ENCODE data around the gene RGS6.

RGS6 gene

DNA sequence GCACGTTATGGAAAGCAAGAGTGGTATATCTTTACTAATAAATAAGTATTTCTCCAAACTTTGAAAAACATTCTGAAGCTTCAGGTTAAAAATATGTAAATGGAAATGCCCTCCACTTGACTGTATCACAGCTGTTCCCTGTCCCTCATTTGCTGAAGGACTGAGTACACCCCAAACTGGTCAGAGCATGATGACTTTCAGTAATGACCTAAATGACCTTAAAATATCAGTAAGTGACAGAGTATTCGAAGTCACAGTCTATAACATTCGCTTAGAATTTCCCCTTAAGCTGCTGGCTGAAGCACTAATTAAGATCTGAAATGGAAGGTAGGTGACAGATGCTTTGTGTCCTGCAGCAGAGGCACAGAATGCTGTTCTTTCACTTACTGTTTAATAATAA lies 191.5 kb downstream of the RGS6 start:
- Mint-ChIP-seq H3K4me3 (no peak overlapping the region), H3K27me3 (peaks cover 8% of the 10 kb centered on the region), H3K27ac (no peak overlapping the region), H3K4me1 (no peaks in the 10 kb centered on the region), H3K9me3 (no peaks in the 10 kb centered on the region), H3K36me3 (no peaks in the 10 kb centered on the region)

DNA sequence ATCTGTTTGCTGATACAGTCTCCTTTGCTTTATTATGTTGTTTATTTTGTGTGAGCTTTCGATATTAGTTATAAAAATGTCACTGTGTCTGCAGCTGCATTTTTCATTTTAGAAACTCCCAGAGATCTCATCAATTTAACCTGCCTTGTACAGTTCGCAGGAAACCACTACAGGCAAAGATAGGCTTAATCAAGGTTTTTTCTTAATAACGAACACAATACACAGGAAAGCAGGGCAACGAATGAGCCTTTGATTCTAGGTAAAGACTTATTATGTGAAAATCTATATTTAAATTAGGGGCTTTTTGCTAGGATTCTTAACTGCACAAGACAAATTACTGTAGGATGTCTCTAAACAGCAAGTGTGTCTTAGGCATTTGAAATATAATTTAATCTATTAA lies 191.9 kb downstream of the RGS6 start:
- no peaks in the 10 kb centered on the region for H3K9me3 Mint-ChIP-seq
- no peak overlapping the region for H3K27ac Mint-ChIP-seq
- H3K36me3 Mint-ChIP-seq: no peaks in the 10 kb centered on the region
- H3K4me1 Mint-ChIP-seq: no peaks in the 10 kb centered on the region
- H3K4me3 Mint-ChIP-seq: no peak overlapping the region
- H3K27me3 Mint-ChIP-seq: peaks cover 8% of the 10 kb centered on the region

DNA sequence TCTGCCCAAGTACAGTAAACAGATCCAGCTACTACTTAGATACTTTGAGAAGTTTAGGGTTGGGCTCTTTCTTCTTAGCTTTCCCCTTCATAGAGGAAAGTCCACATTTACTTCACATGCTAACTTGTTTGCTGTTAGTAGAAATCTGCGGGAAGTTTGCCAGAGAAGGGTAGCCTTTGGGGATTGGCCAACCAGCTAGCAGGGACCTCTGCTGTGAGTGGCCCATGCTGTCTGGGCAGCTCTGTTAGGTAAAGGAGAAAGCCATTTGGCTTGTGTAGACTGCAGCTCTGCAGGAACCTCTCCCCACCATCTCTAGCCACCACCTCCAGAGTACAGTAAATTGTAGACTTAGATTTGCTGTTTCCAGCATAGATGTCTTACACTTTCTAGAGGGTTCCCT lies 193.9 kb downstream of the RGS6 start:
- peaks cover 13% of the 10 kb centered on the region for H3K27me3 Mint-ChIP-seq

DNA sequence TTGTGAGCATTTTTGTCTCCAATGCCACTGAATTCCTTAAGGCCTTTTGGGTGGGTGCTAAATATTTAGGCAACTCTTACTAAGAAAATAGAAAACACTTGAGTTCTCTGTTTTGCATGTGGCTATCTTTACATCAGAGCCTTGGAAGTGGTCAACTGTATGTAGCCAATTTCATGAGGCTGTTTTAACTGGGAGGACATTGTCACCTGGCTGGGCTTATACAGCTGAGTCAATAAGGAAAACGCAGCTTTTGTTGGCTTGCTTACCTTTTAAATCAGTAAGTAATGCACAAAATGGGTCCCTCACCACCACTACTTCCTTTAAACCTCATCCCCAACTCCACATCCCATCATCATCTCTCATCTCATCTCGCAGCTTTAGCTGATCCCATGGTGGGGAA lies 194.3 kb downstream of the RGS6 start:
- H3K4me3 Mint-ChIP-seq: no peak overlapping the region
- H3K36me3 Mint-ChIP-seq: no peaks in the 10 kb centered on the region
- H3K27ac Mint-ChIP-seq: no peak overlapping the region
- H3K9me3 Mint-ChIP-seq: no peaks in the 10 kb centered on the region
- H3K4me1 Mint-ChIP-seq: no peaks in the 10 kb centered on the region
- peaks cover 13% of the 10 kb centered on the region for H3K27me3 Mint-ChIP-seq

More for the DNA sequence above, 193.9 kb downstream of the RGS6 start:
- Mint-ChIP-seq H3K4me3 (no peak overlapping the region), H3K4me1 (no peaks in the 10 kb centered on the region), H3K36me3 (no peaks in the 10 kb centered on the region), H3K27ac (no peak overlapping the region), H3K9me3 (no peaks in the 10 kb centered on the region)

DNA sequence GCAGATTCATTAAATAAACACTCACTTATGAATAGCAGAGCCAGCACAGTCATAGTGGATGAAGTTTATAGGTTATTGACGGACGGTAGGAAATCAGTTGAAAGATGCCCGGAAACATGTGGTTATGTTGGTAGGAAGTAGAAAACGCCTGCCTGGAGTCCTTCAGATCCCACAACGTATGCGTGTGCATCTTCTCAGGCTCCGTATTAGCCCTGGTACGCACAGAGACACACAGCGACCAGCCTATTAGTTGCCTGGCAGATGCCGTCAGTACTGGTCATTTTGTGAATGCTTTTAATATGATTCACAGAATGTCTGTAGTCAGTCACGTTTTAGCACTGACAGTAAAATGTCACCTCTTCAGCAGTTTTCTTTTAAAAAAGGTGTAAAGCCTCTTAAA lies 196.4 kb downstream of the RGS6 start:
- Mint-ChIP-seq H3K9me3 (no peaks in the 10 kb centered on the region), H3K4me3 (no peak overlapping the region), H3K27ac (no peak overlapping the region), H3K27me3 (peaks cover 19% of the 10 kb centered on the region), H3K36me3 (no peaks in the 10 kb centered on the region), H3K4me1 (no peaks in the 10 kb centered on the region)

DNA sequence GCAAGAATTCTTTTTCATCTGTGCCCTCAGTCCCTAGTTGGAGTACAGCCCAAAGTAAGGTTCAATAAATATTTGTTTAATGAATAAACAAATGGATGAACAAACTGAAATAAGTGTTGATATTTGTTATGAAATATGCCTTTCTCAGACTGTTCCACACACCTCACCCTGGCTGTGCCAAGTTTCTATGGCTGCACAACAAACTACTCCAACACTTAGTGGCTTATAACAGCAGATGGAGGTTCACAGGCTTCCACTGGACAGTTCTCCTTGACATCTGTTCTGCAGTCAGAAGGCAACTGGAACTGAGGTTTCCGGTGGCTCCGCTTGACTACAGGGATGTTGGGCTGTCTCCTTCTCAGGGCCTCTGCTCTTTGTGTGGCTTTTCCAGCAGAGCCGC lies 197.1 kb downstream of the RGS6 start:
- Mint-ChIP-seq H3K4me1 (no peaks in the 10 kb centered on the region), H3K9me3 (no peaks in the 10 kb centered on the region), H3K4me3 (no peak overlapping the region), H3K27ac (no peak overlapping the region), H3K36me3 (no peaks in the 10 kb centered on the region), H3K27me3 (peaks cover 18% of the 10 kb centered on the region)

DNA sequence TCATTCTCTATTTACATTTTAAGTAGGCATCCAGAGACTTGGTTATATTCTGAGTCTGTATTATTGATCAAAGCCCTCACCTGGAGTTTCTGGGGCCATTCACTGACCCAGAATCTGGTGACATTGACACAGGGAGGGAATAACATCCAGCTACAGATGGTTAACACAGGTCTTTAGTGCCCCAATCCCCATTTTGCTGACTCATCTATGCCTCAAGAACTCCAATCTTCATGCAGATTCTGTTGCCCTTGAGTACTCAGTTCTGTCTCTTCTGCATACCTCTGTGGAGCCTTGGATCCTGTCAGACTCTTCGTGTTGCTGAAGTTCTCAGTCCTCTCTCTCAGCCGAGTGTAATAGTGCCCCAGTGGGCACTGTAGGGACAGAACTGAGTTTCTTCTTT lies 208.9 kb downstream of the RGS6 start:
- peaks cover 15% of the 10 kb centered on the region for H3K27me3 Mint-ChIP-seq
- no peaks in the 10 kb centered on the region for H3K9me3 Mint-ChIP-seq
- no peak overlapping the region for H3K27ac Mint-ChIP-seq
- no peak overlapping the region for H3K4me3 Mint-ChIP-seq
- no peaks in the 10 kb centered on the region for H3K36me3 Mint-ChIP-seq
- no peaks in the 10 kb centered on the region for H3K4me1 Mint-ChIP-seq

DNA sequence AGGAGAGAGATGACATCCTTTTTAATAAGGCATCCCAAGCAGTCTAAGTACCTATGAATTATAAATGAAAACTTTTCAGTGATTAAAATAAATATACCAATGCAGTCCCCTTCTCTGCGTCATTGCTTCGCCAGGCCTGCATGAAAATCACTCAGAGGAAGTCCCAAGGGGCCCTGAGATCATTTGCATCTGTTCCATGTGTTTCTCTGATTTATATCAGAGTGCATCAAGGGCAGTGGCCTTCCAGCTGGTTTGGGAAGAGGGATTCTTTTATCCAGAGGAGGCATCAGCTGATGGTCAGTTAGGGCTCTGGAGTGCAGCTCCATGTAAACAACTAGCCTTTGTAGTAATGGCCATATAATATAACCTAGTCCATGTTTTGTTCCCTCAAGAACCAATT lies 210.1 kb downstream of the RGS6 start:
- Mint-ChIP-seq H3K4me3 (no peak overlapping the region), H3K4me1 (no peaks in the 10 kb centered on the region), H3K27me3 (peaks cover 8% of the 10 kb centered on the region), H3K36me3 (no peaks in the 10 kb centered on the region), H3K27ac (no peak overlapping the region), H3K9me3 (no peaks in the 10 kb centered on the region)

DNA sequence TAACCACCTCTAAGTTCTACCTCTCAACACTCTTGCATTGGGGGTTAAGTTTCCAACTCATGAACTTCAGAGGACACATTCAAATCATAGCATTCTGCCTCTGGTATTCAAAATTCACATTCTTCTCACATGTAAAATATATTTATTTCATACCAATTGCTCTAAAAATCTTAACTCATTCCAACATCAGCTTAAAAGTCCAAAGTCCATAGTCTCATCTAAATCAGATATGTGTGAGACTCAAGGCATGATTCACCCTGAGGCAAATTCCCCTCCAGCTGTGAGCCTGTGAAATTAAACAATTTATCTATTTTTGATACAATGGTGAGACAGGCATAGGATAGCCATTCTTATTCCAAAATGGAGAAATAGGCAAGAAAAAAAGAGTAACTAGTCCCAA lies 214.0 kb downstream of the RGS6 start:
- no peaks in the 10 kb centered on the region for H3K4me1 Mint-ChIP-seq
- no peak overlapping the region for H3K27ac Mint-ChIP-seq
- H3K4me3 Mint-ChIP-seq: no peak overlapping the region
- peaks cover 9% of the 10 kb centered on the region for H3K27me3 Mint-ChIP-seq
- no peaks in the 10 kb centered on the region for H3K36me3 Mint-ChIP-seq
- no peaks in the 10 kb centered on the region for H3K9me3 Mint-ChIP-seq

DNA sequence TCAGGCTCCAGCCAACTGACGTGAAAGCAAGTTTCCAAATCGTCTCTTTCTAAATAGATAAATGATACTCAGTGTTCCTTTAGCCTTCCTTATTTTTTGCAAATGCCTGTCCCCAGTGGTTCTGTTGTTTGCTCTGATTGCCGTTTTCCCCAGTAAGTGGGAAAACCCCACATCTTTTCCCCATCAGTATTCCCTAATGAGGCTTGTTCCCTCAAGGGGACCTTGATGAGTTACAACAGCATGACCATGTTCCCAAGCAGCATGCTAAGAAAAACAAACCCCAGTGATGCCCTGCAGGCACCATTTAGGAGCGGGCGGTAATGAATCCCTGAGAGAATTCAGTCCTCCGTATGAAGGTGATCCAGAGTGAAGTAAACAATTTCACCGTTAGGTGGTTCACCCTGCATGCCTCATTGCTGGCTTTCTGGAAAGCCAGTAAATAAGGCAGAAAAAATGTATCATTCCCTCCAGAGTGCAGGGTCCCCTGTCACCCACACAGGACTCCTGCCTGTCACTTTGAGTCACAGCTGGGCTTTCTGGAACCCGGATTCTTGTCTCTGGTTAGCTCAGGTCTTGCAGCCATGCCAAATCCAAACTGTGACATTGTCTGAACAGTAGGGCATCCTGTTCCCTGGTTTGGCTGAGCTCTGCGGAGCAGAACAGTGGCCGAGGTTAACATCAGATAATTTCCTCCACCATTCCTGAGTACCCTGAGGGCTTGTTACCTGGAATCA lies 222.6 kb downstream of the RGS6 start:
- H3K27me3 Mint-ChIP-seq: peaks cover 9% of the 10 kb centered on the region

DNA sequence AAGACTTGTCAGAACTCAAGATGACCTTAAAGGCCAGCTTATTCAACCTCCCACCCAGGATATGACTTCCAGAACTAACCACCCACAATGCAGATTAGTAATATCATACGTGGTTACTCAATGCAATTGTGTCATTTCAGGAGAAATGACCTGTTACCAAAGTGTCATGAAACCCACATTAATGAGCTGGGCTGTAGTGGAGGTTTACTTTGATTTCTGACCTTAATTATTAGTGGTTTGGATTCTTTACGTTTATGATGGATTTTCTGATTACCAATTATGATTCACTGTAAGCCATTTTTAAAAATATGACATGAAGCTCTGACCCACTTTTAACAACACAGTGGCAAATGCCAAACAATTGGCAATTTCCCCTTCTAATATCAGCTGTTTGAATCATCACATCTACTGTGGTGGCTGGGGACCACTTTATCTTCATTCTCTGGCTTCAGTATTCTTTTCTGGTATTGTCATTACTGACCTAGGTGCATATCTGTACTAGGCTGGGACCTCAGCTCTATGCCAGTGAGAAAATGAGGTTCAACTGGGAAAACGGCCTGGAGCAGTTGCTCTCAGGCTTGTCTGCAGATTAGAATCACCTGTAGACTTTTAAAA lies 223.3 kb downstream of the RGS6 start:
- Mint-ChIP-seq H3K4me3 (no peak overlapping the region), H3K27ac (no peak overlapping the region), H3K27me3 (peaks cover 10% of the 10 kb centered on the region), H3K36me3 (no peaks in the 10 kb centered on the region), H3K9me3 (no peaks in the 10 kb centered on the region), H3K4me1 (no peaks in the 10 kb centered on the region)

More for the DNA sequence above, 222.6 kb downstream of the RGS6 start:
- H3K36me3 Mint-ChIP-seq: no peaks in the 10 kb centered on the region
- no peak overlapping the region for H3K4me3 Mint-ChIP-seq
- no peaks in the 10 kb centered on the region for H3K9me3 Mint-ChIP-seq
- no peak overlapping the region for H3K27ac Mint-ChIP-seq
- no peaks in the 10 kb centered on the region for H3K4me1 Mint-ChIP-seq

DNA sequence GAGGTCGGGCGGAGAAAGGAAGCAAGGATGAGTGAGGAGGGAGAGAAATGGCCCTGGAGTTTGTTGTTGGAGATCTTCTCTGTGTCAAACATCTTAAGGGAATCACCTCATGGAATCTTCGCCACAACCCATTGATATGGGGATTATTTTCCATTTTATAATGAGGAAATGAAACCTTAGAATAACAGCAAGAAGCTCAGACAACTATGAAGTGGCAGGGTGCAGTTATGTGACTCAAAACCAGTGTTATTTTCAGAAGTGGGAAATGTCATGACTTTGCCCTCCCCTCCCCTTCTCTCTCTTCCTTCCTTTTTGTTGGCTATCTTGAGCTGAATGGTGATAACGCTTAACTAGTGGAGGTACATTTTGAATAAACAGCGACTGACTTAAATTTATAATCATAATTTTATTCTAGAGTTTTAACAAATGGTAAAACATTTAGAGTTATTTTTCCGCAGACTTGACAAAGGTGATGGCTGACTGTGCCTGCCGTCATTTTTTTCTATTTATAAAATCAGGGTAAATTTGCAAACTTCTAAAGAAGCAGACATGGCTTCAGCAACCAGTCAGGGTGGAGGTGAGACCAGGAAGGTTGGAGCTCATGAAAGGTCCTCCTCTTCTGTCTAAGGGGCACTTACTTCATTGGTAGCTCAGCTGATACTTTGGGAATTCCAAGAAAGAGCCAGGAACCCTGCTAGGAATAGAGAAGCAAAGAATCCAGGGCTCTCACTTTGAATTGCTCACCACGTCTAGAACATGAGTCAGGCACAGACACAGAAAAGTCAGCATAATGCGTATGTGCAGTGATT lies 232.4 kb downstream of the RGS6 start:
- no peaks in the 10 kb centered on the region for H3K36me3 Mint-ChIP-seq
- H3K27me3 Mint-ChIP-seq: peaks cover 7% of the 10 kb centered on the region
- H3K27ac Mint-ChIP-seq: no peak overlapping the region
- no peaks in the 10 kb centered on the region for H3K9me3 Mint-ChIP-seq
- no peaks in the 10 kb centered on the region for H3K4me1 Mint-ChIP-seq
- no peak overlapping the region for H3K4me3 Mint-ChIP-seq

DNA sequence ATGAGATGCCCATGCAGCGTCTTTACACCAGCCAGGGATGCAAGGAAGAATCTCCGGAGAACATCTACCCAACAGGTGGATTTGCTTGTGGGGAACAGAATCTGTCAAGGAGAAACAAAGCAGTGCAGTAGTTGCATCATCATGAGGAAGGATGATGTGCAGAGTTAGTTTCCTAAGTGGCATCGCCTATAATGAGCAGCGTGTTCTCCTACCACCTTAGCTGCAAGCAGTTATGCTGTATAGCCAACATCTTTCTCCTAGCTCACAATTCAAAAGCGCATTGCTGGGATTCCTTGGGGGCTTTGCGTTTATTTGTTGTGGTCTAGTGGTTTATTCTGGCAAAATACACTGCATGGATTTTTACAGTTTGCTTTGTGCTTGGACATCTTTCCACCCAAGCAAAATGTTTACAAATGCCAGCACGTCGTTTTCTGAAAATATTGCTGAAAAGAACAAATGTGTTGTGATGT lies 233.0 kb downstream of the RGS6 start:
- Mint-ChIP-seq H3K9me3 (no peaks in the 10 kb centered on the region), H3K27me3 (peaks cover 5% of the 10 kb centered on the region), H3K4me3 (no peak overlapping the region), H3K4me1 (no peaks in the 10 kb centered on the region), H3K36me3 (no peaks in the 10 kb centered on the region), H3K27ac (no peak overlapping the region)

DNA sequence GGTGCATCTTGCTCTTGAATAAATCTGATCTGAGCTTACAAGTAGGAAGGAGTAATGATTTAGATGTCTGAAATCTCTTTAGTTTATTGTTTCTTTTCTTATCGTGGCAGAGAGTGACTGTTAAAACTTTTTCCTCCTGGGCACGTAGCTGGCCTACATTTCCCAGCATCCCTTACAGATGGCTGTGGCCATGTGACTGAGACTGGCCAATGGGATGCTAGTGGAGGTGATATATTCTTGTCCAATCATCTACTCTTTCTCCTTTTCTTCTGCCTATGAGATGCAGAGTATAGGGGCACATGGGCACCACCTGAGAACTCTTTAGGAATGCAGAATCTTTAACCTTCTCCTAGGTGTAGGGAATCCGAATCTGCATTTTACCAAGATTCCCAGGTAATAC lies 237.3 kb downstream of the RGS6 start:
- no peaks in the 10 kb centered on the region for H3K9me3 Mint-ChIP-seq
- no peaks in the 10 kb centered on the region for H3K36me3 Mint-ChIP-seq
- peaks cover 4% of the 10 kb centered on the region for H3K27me3 Mint-ChIP-seq
- no peaks in the 10 kb centered on the region for H3K4me1 Mint-ChIP-seq
- H3K4me3 Mint-ChIP-seq: no peak overlapping the region
- H3K27ac Mint-ChIP-seq: no peak overlapping the region

DNA sequence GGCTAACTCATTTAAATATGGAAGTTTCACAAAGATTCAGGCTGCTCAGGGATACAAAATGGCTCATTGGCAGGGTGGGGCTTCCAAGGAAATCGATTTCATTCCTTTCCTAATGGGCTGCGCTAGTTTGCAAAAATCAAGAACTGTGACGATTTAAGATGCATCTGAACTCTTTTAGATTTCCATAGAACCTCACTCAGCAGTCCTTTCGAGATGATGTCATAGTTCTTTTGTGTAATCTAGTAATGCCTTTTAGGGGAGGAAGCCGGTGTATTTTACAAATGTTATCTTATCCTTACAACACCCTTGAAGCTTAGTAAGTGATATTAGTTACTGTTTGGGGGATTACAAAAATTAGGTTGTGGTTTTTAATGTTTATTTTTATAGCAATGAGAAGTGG lies 239.8 kb downstream of the RGS6 start:
- Mint-ChIP-seq H3K27ac (no peak overlapping the region), H3K36me3 (no peaks in the 10 kb centered on the region), H3K9me3 (no peaks in the 10 kb centered on the region), H3K4me3 (no peak overlapping the region), H3K4me1 (no peaks in the 10 kb centered on the region), H3K27me3 (peaks cover 12% of the 10 kb centered on the region)

DNA sequence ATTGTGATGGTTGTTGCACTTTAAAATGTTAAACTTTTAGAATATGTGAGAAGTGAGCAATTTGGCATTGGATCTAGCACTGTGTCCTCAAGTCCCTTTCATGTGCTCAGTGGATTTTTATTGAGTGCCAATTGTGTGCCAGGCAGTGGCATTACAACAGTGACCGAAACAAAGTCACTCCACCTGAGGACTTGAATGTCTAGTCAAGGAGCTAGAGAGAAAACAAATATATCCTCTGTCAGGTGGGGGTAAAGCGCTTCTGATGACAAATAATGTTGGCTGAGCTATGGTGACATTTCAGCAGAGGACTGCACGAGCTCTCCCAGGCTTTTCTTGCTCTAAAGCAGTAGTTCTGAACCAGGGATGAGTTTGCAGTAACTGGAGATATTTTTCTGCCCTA lies 240.4 kb downstream of the RGS6 start:
- Mint-ChIP-seq H3K36me3 (no peaks in the 10 kb centered on the region), H3K9me3 (no peaks in the 10 kb centered on the region), H3K4me1 (no peaks in the 10 kb centered on the region), H3K27ac (no peak overlapping the region), H3K4me3 (no peak overlapping the region), H3K27me3 (peaks cover 12% of the 10 kb centered on the region)
